Measurements from ENCODE around the gene EHD3. TPM values are rescaled to one million over a fixed set of nuclear protein-coding genes. Genes with fewer than 3 reads are reported as not detected.

Gene EHD3
- total and polyA plus RNA-seq, 2 of the 13 experiments (the other 11 are each of a cell fraction or from before 2014, with no cell fraction given) = 0.20 to 0.69 TPM

DNA sequence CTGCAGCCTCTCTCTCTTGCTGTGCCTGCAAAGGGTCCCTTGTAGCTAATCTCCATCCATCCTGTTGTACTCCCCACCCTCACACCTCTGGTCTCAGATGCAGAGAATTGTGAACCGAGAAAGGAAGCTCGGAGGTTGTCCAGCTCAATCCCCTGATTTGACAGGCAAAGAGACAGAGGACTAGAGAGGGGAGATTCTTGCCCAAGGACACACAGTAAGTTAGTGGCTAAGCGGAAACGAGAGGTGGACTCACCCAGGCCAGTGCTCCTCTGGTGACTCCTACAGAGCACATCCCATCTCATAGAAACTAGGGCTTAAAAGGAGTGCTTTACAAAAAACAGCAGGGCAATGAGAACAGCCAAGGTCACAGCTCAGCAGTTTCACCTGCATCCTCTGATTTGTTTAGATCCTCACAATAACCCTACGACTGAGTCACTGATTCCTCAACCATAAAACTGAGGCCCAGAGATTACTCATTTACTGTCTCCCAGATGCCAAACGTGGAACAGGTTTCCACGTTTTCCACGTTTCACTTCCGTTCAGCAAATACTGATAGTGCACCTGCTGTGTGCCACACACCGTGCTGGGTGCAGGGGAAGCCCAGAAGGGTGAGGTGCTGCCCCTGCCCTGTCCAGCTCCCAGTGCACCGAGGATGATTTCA is 22.1 kb downstream of the EHD3 start (continued):
- TF ChIP-seq, protein P1, sequence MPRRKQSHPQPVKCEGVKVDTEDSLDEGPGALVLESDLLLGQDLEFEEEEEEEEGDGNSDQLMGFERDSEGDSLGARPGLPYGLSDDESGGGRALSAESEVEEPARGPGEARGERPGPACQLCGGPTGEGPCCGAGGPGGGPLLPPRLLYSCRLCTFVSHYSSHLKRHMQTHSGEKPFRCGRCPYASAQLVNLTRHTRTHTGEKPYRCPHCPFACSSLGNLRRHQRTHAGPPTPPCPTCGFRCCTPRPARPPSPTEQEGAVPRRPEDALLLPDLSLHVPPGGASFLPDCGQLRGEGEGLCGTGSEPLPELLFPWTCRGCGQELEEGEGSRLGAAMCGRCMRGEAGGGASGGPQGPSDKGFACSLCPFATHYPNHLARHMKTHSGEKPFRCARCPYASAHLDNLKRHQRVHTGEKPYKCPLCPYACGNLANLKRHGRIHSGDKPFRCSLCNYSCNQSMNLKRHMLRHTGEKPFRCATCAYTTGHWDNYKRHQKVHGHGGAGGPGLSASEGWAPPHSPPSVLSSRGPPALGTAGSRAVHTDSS (CRISPR knock-in tag; conservative IDR thresholded peaks at IDR 0.05) = no peak

DNA sequence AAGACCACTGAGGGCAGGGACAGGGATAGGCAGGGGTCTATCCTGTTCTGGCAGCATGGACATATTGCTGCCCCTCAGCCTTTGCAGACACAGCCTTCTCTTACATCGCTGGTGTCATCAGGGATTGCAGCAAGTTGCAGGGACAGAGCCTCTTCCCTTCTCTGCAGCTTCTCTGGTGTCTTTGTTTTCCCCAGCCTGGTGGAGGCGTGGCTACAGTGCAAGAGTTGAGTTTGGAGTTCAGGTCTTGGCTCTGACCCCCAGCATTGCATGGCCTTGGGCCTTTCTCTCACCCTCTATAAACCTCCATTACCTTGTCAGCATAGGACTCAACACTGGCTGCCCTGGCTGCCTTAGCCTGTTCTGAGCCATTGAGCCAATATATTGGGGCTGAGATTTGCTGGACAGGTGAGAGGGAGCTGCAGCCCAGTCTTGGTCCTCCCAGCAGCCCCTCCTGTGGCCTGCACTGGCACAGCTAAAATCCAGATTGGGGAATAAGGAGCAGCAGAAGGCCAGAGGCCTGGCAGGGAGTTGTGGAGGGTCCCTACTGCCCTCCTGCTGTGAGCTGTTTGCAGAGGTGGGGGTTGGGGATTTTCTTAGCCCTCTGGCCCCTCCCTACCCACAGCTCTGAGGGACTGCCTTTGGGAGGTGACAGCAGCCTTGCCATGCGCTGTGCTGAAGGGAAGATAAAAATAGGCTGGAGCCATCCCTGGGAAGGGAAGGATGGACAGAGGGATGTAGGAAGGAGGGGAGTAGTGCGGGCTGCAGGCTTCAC is 22.8 kb downstream of the EHD3 start:
- FAIRE-seq = no peak
- ChIA-PET CTCF (ENCODE audit: low intra/inter-chr PET ratio, low total read pairs) (no interaction called here), POLR2A (no interaction called here)
- no peaks in the 10 kb centered on the region for H3K79me2 ChIP-seq (ENCODE audit: insufficient read depth, low read length)
- H3K27ac ChIP-seq (ENCODE audit: extremely low read length, insufficient read depth, low read length) = no peak overlapping the region
- H3K9me3 ChIP-seq (ENCODE audit: low read length) = no peaks in the 10 kb centered on the region
- in situ Hi-C loops (cut with HindIII; ENCODE audit: extremely low pct_ligation_motif_present, low pct_unique_long_range_greater_than_20kb) (no loop called here), intact Hi-C loops (cut with micrococcal nuclease; ENCODE audit: unreplicated experiment) (no loop called here)
- H3K27me3 ChIP-seq (ENCODE audit: control insufficient read depth in 1 of 2, insufficient read depth in 2 of 2, low read length in 2 of 2) = peaks cover 0 to 13% of the 10 kb centered on the region in 2 experiments; a peak in 1 of 5 replicates
- no peaks in the 10 kb centered on the region for H3K4me1 ChIP-seq (ENCODE audit: insufficient read depth, low read length)
- 22% methylated on average over 4 of the region's 4 CpGs for WGBS (ENCODE audit: low lambda C conversion rate)
- H3K4me2 ChIP-seq (ENCODE audit: low read depth, low read length) = no peak overlapping the region
- peak; percentile 53 for ATAC-seq
- H3K36me3 ChIP-seq (replicated peaks in 1 of 2; ENCODE audit: control insufficient read depth in 1 of 2, insufficient read depth in 2 of 2, low read length in 2 of 2) = no peaks in the 10 kb centered on the region
- BruUV-seq (replicated peaks) = no TSS peak
- H3K9ac ChIP-seq (ENCODE audit: insufficient read depth, low read depth, low read length) = no peak overlapping the region
- DNase-seq (ENCODE audit: low spot score) = no peak
- no peaks in the 10 kb centered on the region for H4K20me1 ChIP-seq (ENCODE audit: insufficient read depth, low read length)
- H3K4me3 ChIP-seq (replicated peaks in 1 of 3; ENCODE audit: insufficient read depth in 1 of 3, low read depth in 2 of 3, low read length in 3 of 3) = no peak overlapping the region
- no peak for TF ChIP-seq TGIF2 (CRISPR knock-in tag; IDR thresholded peaks at IDR 0.05)
- H2AFZ ChIP-seq (ENCODE audit: low read length) = no peak overlapping the region

DNA sequence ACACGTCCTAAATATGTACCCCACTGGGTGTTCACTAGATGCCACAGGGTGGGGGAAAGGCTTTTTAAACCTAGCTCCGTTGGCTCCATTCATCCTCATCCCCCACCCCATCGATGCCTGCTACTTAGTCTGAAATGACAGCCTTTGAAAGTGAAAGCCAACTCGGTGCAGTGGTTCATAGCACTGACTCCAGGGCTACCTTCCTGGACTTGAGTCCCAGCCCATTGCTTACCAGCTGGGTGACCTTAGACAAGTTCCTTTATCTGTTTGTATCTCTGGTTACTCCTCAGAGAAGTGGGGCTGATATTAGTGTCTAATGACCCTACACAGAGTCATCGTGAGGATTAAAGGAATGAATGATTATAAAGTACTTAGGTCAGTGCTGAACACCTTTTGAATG is 24.4 kb downstream of the EHD3 start:
- intact Hi-C loops (cut with micrococcal nuclease; ENCODE audit: unreplicated experiment) (no loop called here), in situ Hi-C loops (cut with HindIII; ENCODE audit: extremely low pct_ligation_motif_present, low pct_unique_long_range_greater_than_20kb) (no loop called here)
- ChIA-PET CTCF (ENCODE audit: low intra/inter-chr PET ratio, low total read pairs) (no interaction called here), POLR2A (no interaction called here)
- H3K79me2 ChIP-seq (ENCODE audit: insufficient read depth, low read length) = no peaks in the 10 kb centered on the region
- FAIRE-seq (no peak), DNase-seq (ENCODE audit: low spot score) (no peak), ATAC-seq (no peak)
- BruUV-seq (replicated peaks) = no TSS peak
- H3K4me3 ChIP-seq (replicated peaks in 1 of 3; ENCODE audit: insufficient read depth in 1 of 3, low read depth in 2 of 3, low read length in 3 of 3) = no peak overlapping the region
- H2AFZ ChIP-seq (ENCODE audit: low read length) = no peak overlapping the region
- H3K4me1 ChIP-seq (ENCODE audit: insufficient read depth, low read length) = no peaks in the 10 kb centered on the region
- H3K9ac ChIP-seq (ENCODE audit: insufficient read depth, low read depth, low read length) = no peak overlapping the region
- H3K9me3 ChIP-seq (ENCODE audit: low read length) = no peaks in the 10 kb centered on the region
- H3K36me3 ChIP-seq (replicated peaks in 1 of 2; ENCODE audit: control insufficient read depth in 1 of 2, insufficient read depth in 2 of 2, low read length in 2 of 2) = no peaks in the 10 kb centered on the region
- 11% methylated on average over 5 of the region's 5 CpGs for WGBS (ENCODE audit: low lambda C conversion rate)
- no peak overlapping the region for H3K27ac ChIP-seq (ENCODE audit: extremely low read length, insufficient read depth, low read length)
- H4K20me1 ChIP-seq (ENCODE audit: insufficient read depth, low read length) = no peaks in the 10 kb centered on the region
- H3K27me3 ChIP-seq (ENCODE audit: control insufficient read depth in 1 of 2, insufficient read depth in 2 of 2, low read length in 2 of 2) = peaks cover 0 to 13% of the 10 kb centered on the region in 2 experiments; a peak in 1 of 5 replicates
- H3K4me2 ChIP-seq (ENCODE audit: low read depth, low read length) = no peak overlapping the region
- TF ChIP-seq, protein P2, sequence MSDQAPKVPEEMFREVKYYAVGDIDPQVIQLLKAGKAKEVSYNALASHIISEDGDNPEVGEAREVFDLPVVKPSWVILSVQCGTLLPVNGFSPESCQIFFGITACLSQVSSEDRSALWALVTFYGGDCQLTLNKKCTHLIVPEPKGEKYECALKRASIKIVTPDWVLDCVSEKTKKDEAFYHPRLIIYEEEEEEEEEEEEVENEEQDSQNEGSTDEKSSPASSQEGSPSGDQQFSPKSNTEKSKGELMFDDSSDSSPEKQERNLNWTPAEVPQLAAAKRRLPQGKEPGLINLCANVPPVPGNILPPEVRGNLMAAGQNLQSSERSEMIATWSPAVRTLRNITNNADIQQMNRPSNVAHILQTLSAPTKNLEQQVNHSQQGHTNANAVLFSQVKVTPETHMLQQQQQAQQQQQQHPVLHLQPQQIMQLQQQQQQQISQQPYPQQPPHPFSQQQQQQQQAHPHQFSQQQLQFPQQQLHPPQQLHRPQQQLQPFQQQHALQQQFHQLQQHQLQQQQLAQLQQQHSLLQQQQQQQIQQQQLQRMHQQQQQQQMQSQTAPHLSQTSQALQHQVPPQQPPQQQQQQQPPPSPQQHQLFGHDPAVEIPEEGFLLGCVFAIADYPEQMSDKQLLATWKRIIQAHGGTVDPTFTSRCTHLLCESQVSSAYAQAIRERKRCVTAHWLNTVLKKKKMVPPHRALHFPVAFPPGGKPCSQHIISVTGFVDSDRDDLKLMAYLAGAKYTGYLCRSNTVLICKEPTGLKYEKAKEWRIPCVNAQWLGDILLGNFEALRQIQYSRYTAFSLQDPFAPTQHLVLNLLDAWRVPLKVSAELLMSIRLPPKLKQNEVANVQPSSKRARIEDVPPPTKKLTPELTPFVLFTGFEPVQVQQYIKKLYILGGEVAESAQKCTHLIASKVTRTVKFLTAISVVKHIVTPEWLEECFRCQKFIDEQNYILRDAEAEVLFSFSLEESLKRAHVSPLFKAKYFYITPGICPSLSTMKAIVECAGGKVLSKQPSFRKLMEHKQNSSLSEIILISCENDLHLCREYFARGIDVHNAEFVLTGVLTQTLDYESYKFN (CRISPR knock-in tag; conservative IDR thresholded peaks at IDR 0.05) = no peak
- TF ChIP-seq ZNF446 (CRISPR knock-in tag; IDR thresholded peaks at IDR 0.05) = no peak
- no peak for TF ChIP-seq KDM5B (CRISPR knock-in tag; IDR thresholded peaks at IDR 0.05; ENCODE audit: borderline replicate concordance)
- no peak for TF ChIP-seq AGO1 (IDR thresholded peaks at IDR 0.05; ENCODE audit: low read depth, low read length, poor library complexity, severe bottlenecking)
- TF ChIP-seq, protein P3, sequence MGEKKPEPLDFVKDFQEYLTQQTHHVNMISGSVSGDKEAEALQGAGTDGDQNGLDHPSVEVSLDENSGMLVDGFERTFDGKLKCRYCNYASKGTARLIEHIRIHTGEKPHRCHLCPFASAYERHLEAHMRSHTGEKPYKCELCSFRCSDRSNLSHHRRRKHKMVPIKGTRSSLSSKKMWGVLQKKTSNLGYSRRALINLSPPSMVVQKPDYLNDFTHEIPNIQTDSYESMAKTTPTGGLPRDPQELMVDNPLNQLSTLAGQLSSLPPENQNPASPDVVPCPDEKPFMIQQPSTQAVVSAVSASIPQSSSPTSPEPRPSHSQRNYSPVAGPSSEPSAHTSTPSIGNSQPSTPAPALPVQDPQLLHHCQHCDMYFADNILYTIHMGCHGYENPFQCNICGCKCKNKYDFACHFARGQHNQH (CRISPR knock-in tag; IDR thresholded peaks at IDR 0.05) = no peak
- no peak for TF ChIP-seq ZNF496 (CRISPR knock-in tag; IDR thresholded peaks at IDR 0.05; ENCODE audit: insufficient replicate concordance)

Data from HepG2 (cell line).